Uterus (tissue), 2 donors: ENCODE results near the gene BGN.
A peak's percentile ranks its signal among the peaks of the same experiment; 100 is the strongest.

Experiments
- POLR2A ChIP-seq, 2 donors: fragments of 450-650 bp; IDR thresholded peaks; one replicate each; pipeline ENCODE4 v1.6.1; 2016; ENCODE audit warnings: antibody characterized with exemption in 2 of 2, mild to moderate bottlenecking in 1 of 2, moderate library complexity in 1 of 2
- TF ChIP-seq, protein P1 (sequence below), 4 experiments: fragments of 200-600 bp in 2 of 4; fragments of 450-650 bp in 2 of 4; sonication (generic) in 2 of 4; IDR thresholded peaks; one replicate each; pipeline ENCODE4 v1.5.1; 2016 to 2019; ENCODE audit warnings: antibody characterized with exemption in 4 of 4, mild to moderate bottlenecking in 2 of 4, moderate library complexity in 1 of 4

DNA sequence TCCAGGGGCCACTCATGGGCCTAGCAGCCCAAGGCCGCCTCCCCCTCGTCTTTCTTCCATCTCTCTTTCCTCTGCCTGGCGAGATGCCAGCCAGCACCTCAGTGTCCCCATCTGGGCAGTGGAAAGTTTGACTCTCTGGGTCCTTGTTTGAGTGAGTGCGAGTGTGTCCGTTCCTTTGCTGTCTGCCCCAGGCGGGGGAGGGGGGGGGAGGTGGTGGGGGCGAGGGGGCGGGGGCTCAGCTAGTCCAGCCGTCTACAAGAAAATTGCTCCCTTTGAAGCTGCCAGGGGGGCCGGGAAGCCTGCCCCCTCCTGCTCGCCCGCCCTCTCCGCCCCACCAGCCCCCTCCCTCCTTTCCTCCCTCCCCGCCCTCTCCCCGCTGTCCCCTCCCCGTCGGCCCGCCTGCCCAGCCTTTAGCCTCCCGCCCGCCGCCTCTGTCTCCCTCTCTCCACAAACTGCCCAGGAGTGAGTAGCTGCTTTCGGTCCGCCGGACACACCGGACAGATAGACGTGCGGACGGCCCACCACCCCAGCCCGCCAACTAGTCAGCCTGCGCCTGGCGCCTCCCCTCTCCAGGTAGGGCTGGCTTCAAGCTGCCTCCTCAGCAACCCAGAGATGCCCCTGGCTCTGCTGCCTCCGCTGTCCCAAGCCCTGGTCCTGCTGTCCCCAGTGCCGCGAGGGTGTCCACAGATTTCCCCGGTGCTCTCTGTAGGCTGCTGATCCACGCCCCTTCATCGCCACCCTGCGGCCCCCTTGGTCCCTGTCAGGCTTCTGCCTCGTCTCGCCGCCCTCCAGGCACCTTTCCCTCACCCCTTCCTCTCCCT, at the start of gene BGN:
- TF ChIP-seq, protein P1, sequence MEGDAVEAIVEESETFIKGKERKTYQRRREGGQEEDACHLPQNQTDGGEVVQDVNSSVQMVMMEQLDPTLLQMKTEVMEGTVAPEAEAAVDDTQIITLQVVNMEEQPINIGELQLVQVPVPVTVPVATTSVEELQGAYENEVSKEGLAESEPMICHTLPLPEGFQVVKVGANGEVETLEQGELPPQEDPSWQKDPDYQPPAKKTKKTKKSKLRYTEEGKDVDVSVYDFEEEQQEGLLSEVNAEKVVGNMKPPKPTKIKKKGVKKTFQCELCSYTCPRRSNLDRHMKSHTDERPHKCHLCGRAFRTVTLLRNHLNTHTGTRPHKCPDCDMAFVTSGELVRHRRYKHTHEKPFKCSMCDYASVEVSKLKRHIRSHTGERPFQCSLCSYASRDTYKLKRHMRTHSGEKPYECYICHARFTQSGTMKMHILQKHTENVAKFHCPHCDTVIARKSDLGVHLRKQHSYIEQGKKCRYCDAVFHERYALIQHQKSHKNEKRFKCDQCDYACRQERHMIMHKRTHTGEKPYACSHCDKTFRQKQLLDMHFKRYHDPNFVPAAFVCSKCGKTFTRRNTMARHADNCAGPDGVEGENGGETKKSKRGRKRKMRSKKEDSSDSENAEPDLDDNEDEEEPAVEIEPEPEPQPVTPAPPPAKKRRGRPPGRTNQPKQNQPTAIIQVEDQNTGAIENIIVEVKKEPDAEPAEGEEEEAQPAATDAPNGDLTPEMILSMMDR (IDR thresholded peaks at IDR 0.05): peak; percentile 35 to 68 (median 48)
- TF ChIP-seq POLR2A (IDR thresholded peaks at IDR 0.05): no peak
